Ammon's horn (tissue), 1 donor: ENCODE measurements around the gene KIAA1671.

ENCODE experiments used
- DNase-seq: peaks from one replicate; pipeline ENCODE4 v3.0.0-alpha.2; 2016; ENCODE audit warnings: low spot score

KIAA1671 gene

DNA sequence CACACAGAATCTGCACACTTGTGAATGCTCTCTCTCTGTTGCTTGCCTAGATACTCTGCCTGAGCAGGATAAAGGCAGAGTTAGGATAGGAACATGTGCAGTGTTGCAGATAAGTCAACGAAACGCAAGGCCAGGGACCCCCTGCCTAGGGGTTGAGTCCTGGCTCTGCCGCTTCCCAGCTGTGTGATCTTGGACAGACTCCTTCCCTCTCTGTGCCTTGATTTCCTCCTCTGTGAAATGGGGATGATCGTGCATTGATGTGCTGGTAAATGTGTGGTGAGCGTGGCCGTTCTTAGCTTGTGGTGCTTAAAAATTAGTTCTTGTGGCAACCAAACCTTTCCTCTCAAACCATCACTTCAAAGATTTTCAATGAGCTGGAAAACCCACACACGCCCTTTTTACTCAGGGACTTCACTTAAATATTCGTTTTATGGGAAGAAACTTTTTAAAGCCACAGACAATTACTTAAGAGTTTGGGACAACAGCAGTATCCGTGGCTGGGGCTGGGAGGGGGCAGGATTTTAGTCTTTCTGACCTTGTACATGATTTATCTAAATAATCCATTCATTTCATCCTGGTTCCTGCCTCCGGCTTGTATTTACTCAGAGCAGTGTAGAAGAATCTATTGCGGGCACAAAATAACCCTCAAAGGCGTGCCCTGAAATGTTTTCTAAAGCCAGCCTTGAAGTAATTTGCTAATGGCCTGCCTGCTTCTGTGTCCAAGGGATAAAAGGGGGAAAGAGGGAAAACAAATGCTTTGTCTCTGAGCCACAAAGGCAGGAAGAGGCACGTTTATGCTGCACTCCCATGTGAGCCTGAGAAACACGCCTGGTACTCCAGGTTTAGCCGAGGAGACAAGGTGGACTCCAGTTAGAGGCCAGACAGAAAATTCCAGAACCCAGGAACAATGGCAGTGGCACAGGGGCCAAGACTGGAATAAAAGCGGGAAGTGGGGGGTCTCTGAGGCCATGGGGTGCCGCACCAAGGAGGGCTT lies 162.2 kb downstream of the KIAA1671 start:
- DNase-seq: no peak

- DNase-seq: no peak
Observed at GRCh38 chr22:25119609-25120008, 167.1 kb downstream of the KIAA1671 start.

- DNase-seq: no peak
Observed at GRCh38 chr22:25120093-25120561, 167.6 kb downstream of the KIAA1671 start.

- DNase-seq: no peak
Observed at GRCh38 chr22:25120761-25121212, 168.3 kb downstream of the KIAA1671 start.

GRCh38 chr22:25122136-25122764 lies 169.7 kb downstream of the KIAA1671 start:
- DNase-seq: no peak

GRCh38 chr22:25123677-25124076 lies 171.2 kb downstream of the KIAA1671 start:
- DNase-seq: no peak

- DNase-seq: no peak
Observed at GRCh38 chr22:25125693-25126357, 173.3 kb downstream of the KIAA1671 start.

DNA sequence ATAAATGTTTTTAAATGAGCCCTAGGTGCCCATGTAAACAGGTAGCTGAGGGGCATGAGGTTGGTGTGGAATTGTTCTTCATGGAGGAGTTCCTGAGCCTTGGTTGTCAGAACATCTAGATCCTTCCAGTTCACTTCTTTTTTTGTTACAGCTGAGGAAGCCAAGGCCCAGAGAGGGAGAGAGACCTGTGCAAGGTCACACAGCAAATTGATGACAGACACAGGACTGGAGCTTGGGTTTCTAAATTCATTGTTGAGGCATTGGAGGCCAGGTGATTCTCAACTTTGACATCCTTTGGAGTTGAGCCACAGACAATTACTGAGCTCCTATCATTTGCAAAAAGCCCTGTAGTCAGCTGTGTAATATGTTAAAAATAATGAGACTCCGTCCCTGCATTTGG lies 174.0 kb downstream of the KIAA1671 start:
- DNase-seq: no peak

DNA sequence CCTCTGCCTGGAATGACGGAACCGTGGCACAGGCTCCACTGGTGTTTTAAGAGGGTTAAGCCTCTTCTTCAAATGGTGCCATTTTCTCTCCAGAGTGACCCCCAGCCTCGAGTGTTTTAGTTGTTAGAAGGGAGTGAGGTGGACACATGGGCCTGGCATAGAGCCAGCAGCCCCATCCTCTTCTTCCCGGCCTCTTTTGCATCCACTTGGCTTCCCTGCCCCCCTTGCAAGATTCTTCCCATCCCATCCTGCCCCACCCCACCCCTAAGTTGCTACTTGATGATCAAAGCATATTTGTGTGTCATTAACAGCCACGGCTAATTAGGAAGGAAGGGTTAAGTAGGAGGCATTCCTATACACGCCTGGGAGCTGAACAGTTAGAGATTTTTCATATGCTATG lies 174.8 kb downstream of the KIAA1671 start:
- no peak for DNase-seq

DNA sequence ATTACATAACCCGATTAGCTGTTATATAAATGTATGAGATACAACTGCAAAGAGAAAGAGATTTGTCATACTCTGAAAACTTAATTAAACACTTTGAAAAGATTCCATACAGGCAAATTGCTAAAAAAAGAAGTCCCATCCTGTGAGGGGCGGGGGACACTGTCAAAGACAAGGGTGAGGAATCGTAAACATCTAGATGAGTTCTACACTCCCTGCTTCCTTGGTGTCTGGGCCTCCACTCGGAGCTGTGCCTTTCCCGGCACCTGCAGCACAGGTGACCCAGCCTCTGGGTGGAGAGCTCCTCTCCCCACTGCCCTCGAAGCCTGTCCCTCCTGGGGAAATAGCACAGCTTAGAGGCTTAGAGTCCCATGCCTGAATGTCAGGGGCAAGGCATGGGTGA lies 177.9 kb downstream of the KIAA1671 start:
- no peak for DNase-seq

- no peak for DNase-seq
Observed at GRCh38 chr22:25131198-25131887, 178.8 kb downstream of the KIAA1671 start.

GRCh38 chr22:25134028-25134427 lies 181.5 kb downstream of the KIAA1671 start:
- DNase-seq: no peak

DNA sequence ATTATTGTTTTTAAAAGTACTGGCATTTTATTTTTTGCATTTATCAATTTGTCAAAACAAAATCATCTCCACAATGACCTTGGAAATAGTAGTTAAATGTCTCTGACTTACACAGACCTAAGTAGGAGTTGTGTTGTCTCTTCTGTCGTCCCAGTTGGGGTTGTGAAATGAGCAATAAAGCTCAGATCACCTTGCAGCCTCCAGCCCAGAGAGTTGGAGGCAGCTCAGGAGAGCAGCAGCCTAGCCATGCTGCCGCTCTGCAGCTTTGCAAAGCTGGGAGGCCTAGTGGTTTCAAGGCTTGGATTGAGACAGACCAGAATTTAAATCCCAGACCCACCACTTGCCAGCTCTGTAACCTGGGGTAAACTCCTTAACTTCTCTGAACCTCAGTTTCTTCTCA lies 181.9 kb downstream of the KIAA1671 start:
- no peak for DNase-seq

DNA sequence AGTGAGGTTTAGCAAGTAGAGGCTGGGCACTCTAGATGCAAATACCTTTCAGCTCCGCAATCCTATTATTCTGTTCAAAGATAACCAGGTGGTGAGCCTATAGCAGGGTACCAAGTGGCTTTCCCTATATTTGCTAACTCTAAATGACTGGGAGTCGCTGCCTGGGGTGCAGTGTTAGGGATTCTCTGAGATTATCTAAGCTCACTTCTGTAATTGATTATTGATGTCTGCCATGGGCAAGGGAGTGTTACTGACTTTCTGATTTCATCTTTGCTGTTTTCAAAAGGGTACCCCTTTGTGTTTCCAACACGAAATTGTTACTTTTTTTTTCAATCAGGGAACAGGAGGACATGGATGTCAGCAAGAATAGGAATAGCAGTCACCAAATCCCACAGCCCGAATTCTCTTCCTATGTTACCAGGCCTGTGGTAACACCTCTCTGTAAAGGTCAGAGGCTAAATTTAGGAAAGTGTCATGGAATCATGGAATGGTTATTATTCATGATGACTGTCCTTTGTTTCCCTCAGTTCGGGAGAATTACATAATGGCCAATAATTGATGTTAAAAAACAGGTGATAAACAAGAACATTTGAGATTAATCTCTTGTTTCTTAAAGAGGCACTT lies 184.5 kb downstream of the KIAA1671 start:
- DNase-seq: no peak

GRCh38 chr22:25137577-25138525 lies 185.3 kb downstream of the KIAA1671 start:
- no peak for DNase-seq

GRCh38 chr22:25139062-25139461 lies 186.5 kb downstream of the KIAA1671 start:
- DNase-seq: no peak

DNA sequence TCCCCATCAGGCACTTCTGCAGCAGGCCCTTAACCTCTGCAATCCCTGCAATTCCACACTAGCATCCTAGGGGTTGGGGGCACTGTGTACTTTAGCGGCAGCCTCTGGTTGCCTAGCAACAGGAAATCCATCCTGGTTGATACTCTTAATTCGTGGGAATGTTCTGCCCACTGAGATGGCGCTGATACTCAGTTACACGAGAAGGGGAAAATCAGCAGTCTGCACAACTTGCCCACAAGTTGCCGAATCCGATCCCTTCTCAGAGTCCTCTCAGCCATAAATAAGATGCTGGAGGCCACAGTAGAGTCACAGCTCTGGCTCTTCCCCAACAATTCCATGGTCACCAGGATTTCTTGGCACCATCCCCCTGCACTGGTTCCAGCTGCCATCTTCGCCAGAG lies 189.6 kb downstream of the KIAA1671 start:
- DNase-seq: peak; percentile 46

DNA sequence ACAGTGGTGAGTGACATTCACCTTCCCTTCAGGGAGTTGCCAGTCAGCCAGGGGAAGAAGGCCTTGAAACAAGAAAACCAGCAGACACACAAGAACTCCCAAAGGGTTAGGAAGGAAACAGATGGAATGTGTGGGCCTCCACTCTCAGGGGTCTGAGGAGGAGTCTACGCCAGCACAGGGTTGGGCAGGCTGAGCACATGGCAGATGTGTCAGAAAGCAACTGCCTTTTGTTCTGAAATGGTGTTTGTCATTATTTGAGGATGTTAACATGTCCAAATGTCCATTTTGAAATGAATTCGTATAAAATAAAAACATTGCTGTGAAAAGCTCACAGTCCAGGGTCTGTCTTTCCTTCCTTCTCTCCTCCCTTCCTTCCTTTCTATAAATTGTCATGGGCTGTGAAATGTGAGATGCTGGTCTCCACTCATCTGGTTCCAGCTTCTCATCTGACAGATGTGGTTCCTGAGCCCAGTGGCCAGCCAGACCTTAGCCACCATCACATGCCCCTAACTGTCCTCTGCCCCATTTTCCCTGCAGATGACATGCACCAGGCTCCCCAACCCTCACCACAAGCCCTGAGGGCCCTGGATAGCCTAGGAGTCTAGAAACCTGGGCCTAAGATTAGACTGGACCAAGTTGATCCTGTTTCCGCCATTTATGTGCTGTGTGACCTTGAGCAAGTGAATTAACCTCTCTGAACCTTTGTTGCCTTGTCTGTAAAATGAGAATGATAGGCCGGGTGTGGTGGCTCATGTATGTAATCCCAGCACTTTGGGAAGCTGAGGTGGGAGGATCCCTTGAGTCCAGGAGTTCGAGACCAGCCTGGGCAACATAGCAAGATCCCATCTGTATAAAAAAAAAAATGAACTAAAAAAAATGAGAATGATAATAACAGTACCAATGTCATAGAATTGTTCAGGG lies 190.9 kb downstream of the KIAA1671 start:
- no peak for DNase-seq

- DNase-seq: no peak
Observed at GRCh38 chr22:25144522-25144921, 192.0 kb downstream of the KIAA1671 start.
